ENCODE data around the gene CHIA.

DNA sequence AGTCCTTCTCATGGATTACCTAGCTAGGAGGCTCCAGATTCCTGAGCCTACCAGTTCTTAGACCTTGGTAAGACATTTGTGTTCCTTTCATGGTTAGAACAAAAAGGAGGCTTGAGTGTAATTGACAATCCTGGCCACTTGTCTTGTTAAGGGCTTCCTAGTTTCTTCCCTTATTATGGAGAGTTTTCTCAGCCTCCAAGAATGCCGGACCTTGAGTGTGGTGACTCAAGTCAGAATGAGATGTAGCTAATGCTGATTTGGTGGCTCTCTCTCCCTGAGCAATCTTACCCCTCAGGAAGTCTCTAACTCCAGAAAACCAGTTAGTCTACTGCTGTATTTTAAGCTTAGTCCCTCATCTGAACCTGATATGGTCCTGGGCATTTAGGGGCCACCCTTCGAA, 48.9 kb upstream of the CHIA start:
- TF ChIP-seq EZH2 (IDR thresholded peaks at IDR 0.05): no peak
- TF ChIP-seq POLR2AphosphoS5 (IDR thresholded peaks at IDR 0.05; ENCODE audit: borderline replicate concordance, low read depth, low read length): no peak

All from SK-N-MC (cell line).